Measurements from ENCODE around the gene PTPN22.

- TF ChIP-seq CTCF (IDR thresholded peaks at IDR 0.05) = no peak
- TF ChIP-seq POLR2A (IDR thresholded peaks at IDR 0.05) = no peak
These were observed 22.4 kb downstream of the PTPN22 start for GRCh38 chr1:113849072-113849471.
